ENCODE measurements around the gene IGF2R.

DNA sequence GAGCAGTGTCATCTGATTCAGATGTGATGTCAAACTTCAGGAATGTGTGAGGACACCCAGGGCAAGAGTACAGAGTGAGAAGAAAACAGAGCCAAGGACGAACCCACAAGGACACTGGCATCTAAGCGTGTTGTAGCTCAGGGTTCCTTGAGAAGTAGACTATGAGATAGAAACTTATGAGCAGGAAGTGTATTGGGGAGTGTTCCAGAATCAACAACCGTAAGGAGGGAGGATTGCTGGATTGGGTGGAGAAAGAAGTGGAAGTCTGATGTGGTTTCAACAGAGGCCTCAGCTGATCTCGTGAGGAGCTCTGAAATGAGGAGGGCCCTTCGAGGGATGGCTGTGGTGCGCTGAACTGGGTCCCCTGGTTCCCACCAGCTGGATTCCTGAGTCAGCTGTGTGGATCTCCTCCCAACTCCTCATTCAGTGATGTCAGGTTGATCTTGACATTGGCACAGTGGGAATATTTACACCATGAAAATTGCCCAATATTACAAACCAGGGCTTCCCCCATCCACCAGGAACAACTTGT lies 25.7 kb upstream of the IGF2R start:
- TF ChIP-seq POLR2A (IDR thresholded peaks at IDR 0.05) = no peak
- TF ChIP-seq, protein P1, sequence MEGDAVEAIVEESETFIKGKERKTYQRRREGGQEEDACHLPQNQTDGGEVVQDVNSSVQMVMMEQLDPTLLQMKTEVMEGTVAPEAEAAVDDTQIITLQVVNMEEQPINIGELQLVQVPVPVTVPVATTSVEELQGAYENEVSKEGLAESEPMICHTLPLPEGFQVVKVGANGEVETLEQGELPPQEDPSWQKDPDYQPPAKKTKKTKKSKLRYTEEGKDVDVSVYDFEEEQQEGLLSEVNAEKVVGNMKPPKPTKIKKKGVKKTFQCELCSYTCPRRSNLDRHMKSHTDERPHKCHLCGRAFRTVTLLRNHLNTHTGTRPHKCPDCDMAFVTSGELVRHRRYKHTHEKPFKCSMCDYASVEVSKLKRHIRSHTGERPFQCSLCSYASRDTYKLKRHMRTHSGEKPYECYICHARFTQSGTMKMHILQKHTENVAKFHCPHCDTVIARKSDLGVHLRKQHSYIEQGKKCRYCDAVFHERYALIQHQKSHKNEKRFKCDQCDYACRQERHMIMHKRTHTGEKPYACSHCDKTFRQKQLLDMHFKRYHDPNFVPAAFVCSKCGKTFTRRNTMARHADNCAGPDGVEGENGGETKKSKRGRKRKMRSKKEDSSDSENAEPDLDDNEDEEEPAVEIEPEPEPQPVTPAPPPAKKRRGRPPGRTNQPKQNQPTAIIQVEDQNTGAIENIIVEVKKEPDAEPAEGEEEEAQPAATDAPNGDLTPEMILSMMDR (IDR thresholded peaks at IDR 0.05) = no peak
